GM18868 (cell line): ENCODE results near the gene ZNF710.
"Not testable (repeated sequence)": the region's sequence is repeated elsewhere in the genome, so short reads cannot be mapped to it uniquely, and the experiment has no call there.

ENCODE experiments used
- ATAC-seq: cut with Tn5 transposase; IDR thresholded peaks from one replicate; pipeline ENCODE4 v1.9.1; 2021; ENCODE audit warnings: mild to moderate bottlenecking, moderate library complexity; ENCODE audit not compliant: unreplicated experiment

Gene ZNF710, protein sequence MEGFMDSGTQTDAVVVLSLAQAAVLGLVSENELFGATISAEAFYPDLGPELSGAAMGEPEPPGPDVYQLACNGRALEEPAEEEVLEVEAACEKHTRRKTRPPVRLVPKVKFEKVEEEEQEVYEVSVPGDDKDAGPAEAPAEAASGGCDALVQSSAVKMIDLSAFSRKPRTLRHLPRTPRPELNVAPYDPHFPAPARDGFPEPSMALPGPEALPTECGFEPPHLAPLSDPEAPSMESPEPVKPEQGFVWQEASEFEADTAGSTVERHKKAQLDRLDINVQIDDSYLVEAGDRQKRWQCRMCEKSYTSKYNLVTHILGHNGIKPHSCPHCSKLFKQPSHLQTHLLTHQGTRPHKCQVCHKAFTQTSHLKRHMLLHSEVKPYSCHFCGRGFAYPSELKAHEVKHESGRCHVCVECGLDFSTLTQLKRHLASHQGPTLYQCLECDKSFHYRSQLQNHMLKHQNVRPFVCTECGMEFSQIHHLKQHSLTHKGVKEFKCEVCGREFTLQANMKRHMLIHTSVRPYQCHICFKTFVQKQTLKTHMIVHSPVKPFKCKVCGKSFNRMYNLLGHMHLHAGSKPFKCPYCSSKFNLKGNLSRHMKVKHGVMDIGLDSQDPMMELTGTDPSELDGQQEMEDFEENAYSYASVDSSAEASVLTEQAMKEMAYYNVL

DNA sequence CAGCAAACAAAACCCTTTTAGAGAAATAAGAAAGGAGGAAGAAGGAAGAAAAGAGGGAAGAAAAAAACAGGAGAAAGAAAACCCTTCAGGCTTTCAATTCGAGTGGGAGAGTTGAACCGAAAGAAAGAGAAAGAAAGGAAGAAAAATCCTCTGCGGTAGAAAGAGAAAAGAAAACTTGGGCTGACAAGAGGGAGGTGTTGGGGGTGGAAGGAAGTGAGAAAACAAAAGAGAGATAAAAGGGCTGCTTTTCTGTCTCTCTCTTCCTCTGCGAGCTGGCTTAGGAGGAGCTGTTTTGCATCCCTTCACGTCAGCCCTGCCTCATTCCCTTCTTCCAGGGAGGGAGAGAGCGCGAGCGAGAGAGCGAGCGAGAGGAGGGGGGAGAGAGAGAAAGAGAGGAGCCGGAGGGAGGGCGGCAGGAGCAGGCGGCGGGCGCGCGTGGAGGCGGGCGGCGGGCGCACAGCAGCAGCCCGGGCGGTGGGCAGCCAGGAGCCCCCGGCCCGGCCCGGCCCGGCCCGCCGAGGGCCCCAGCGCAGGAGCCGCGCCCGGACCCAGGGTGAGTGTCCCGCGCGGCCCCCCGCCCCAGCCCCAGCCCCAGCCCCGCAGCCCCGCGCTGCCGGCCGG, at the start of gene ZNF710:
TSS of gene ZNF710 (plus strand) at position 263 of the 621 bp plus-strand sequence. CDS start 65,814 bp downstream, outside the sequence.
- peak; percentile 11 for ATAC-seq

DNA sequence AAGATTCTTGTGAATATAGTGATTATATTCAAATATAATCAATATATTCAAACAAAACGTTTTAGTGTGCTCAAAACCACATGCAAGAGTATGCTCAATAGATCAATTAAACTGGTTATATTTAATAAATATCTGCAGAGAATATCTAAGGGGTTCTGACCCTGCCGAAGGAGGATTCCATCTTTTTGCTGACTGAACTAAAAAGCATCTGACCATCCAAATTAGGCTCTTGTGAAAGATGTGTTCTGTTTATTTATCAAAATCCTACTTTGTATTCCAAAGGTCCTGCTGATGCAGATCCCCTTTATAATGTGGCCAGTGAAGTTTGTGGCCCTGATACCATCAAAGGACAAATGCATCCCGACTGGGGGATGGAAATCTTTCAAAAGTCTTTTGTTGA, 46.6 kb upstream of the ZNF710 start:
- no peak for ATAC-seq

DNA sequence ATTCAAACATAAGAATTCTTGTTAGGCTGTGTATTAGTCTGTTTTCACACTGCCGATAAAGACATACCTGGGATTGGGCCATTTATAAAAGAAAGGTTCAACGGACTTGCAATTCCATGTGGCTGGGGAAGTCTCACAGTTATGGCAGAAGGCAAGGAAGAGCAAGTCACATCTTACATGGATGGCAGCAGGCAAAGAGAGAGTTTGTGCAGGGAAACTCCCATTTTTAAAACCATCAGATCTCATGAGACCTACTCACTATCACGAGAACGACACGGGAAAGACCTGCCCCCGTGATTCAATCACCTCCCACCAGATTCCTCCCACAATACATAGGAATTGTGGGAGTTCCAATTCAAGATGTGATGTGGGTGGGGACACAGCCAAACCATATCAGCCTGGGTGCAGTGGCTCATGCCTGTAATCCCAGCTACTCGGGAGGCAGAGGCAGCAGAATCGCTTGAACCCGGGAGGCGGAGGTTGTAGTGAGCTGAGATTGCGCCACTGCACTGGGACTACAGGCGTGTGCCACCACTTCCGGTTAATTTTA, 45.6 kb upstream of the ZNF710 start:
- ATAC-seq, result not testable (repeated sequence)

DNA sequence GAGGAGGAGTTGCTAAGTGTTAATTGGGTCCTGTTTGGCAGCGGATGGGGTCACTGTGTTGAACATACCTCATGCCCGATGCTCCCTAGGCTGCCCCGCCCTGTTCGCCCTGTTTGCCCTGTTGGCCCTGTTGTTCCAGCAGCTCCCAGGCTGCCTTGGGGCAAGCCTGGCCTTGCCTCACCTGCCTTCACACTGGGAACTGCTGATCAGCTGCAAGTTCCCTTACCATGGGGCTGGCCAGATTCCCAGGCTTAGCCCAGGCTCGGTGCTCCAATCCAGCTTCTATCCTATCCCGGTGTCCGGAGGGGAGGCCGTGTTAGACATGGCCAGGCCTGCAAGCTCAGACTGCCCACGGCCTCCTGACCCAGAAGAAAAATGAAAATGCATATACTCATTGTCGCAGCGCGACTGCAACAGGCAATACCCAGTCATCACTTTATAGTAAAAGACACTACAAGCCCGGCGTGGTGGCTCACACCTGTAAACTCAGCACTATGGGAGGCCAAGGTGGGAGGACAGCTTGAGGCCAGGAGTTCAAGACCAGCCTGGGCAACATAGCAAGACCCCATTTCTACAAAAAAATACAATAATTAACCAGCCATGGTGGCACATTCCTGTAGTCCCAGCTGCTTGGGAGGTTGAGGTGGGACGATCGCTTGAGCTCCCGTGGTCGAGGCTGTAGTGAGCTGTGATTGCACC, 42.9 kb upstream of the ZNF710 start:
- no peak for ATAC-seq

DNA sequence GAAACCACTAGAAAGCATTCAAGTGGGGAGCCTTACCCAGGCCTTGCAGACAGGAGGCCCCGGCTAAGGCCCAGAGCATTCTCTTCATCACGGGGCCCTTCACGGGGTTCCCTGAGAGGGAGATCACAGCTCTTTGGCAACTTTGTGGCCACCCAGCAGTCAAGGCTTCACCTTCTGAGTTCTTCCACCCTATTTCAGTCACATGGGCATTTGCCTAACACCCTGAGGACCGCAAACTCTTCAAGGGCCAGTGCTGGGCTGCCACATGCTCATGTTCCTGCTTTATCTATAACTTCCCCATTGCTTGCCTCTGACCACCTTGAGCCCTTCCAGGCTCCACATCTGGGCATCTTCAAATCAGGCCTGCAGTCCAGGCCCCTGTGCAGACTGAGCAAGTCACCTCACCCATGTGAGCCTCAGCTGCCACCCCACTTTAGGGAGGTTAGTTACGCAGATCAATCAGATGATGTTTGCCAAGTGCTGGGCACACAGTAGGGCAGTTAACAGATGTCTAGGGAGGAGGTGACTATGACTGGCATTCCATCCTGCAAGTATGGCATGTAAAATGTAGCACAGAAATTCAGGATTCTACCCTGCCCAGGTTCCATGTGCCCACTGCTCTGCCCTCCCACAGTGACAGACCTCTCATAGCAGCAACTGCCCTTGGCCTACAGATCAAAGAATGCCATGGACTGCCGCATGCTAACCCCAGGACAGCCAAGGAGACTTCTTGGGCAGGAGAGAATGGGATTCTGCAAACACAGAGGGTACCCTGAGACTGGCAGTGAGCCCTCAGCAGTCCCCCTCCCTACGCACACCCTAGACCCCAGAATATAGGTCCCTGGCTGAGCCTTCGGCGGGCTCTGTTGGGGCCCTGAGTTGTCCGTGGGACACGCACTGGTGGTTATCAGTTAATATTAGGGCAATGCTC, 37.6 kb upstream of the ZNF710 start:
- ATAC-seq, result no peak

DNA sequence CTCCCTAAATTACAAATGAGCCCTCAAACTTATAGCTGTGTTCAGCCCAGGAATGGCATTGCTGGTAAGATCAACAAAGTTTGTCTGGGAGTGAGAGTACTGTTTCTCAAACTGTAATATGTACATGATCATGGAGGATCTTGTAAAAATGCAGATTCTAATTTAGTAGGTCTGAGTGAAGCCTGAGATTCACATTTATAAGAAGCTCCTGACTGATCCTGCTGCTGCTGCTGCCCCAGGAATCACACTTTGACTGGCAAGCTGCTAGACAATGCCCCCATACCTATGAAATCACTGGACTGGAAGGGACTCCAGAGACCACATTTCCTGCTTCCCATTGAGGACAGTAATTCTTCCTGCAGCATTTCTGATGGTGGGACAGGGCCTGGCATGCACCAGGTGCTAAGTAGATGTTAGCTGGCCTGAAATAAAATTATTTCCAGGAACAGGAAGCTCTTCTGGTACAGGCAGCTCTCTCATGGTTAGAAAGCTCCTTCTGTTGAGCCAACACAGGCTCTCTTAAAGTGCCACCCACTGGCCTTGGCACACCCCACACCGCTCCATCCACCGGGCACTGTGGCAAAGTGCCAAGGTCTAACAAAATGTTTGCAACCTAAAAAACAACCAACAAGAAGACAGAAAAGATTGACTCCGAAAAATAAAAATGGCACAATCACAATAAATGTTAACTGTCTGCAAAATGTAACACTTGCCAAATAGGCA, 36.7 kb upstream of the ZNF710 start:
- ATAC-seq, result no peak

DNA sequence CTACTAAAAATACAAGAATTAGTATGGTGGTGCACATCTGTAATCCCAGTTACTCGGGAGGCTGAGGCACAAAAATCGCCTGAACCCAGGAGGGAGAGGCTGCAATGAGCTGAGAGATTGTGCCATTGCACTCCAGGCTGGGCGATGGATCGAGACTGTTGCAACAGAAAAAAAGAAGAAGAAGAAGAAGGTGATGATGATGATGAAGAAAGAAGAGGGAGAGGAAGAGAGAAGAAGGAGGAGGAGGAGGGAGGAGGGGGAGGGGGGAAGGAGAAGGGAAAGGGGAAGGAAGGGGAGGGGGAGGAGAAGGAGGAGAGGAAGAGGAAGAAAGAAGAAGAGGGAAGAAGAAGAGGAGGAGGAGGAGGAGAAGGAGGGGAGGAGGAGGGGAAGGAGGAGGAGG, 33.2 kb upstream of the ZNF710 start:
- ATAC-seq, result no peak

DNA sequence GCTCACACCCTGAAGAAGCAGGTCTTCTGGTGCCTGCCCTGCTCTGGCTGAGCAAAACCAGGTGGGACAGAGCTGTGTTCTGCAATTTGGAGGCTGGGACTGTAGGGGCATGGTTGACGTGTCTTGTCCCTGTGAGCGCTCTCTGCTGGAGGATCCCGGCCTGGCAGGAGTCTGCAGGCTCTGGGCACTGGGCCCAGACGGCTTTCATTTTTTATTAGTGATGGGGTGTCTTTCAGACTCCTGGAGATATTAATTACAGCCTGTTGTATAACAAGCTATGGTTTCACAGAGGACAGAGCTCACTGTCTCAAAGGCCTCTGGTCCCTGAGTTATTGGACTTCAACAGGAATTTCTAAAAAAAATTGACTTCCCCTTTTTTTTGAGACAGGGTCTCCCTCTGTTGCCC, 29.5 kb upstream of the ZNF710 start:
- ATAC-seq, result peak; percentile 93

DNA sequence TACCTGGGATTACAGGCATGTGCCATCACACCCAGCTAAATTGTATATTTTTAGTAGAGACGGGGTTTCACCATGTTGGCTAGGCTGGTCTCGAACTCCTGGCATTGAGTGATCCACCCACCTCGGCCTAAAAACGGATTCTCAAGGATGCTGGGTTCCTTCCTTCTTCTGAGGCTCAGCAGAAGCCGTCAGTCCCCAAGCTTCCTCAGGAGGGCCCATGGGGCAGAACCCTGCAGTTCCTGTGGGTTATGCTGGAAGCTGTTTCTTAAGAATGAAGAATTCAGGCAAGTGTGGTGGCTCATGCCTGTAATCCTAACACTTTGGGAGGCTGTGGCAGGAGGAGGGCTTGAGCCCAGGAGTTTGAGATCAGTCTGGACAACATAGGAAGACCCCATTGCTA, 29.0 kb upstream of the ZNF710 start:
- ATAC-seq, result no peak

DNA sequence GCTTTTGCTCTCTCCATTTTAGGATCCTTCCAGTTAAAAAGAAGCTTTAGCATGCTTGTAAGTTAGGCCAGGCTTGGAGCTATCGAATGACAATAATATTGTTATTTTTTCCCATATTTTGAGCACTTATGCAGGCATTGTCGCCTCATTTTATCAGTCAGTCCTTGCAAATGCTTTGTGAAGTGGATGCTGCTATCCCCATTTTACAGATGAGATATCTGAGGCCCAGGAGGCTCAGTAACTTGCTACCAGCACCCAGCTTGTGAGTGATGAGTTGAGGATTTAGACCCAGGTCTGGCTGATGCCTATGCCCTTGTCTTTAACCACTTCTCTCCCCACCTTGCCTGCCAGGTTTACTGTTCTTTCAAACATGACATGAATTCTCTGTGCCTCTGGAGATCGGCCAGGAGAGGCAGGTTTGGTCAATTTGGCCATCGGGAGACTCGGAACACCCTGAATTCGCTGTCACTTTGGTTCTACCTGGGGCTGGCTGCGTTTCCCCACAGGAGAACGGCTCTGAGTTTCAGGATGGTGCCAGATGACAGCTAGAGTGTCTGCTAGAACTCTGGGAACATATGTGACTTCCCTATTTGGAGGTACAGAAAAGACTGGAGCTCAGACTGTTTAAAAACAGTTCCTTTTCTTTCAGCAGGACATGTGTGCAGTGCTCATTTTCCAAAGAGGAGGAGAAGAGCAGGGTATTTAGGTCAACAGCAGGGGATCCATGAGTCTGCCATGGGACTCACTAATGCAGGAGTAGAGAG, 25.5 kb upstream of the ZNF710 start:
- ATAC-seq, result no peak

DNA sequence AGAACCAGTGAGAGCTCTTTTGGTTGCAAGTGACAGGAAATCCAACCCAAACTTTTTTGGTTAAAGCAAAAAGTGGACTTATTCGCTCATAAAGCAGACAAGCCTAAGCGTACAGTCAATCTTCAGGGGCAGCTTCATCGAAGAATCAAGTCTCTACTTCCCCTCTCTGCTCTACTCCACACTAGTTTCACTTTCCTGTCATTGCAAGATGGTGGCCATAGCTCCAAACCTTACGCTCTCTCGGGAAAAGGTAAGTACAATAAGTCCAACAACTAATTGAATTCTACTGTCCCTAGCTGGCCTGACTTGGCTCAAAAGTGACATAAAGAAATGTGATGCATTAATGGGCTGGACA, 24.9 kb upstream of the ZNF710 start:
- no peak for ATAC-seq

DNA sequence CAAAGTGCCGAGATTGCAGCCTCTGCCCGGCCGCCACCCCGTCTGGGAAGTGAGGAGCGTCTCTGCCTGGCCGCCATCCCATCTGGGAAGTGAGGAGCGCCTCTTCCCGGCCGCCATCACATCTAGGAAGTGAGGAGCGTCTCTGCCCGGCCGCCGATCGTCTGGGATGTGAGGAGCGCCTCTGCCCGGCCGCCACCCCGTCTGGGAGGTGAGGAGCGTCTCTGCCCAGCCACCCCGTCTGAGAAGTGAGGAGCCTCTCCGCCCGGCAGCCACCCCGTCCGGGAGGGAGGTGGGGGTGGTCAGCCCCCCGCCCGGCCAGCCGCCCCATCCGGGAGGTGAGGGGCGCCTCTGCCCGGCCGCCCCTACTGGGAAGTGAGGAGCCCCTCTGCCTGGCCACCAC, 23.3 kb upstream of the ZNF710 start:
- ATAC-seq, result not testable (repeated sequence)

DNA sequence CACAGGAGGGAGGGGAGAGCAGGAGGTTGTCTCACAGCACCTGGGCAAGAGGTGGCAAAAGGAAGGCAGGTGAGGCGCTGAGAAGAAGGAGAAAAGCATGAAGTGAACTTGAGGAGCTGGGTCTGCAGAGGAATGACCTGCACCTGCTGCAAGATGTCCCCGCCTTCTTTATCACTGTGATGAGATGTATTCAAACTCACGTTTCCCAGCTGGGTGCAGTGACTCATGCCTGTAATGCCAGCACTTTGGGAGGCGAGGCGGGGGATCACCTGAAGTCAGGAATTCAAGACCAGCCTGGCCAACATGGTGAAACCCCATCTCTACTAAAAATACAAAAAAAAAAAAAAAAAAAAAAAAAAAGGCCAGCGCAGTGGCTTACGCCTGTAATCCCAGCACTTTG, 22.2 kb upstream of the ZNF710 start:
- ATAC-seq, result no peak

DNA sequence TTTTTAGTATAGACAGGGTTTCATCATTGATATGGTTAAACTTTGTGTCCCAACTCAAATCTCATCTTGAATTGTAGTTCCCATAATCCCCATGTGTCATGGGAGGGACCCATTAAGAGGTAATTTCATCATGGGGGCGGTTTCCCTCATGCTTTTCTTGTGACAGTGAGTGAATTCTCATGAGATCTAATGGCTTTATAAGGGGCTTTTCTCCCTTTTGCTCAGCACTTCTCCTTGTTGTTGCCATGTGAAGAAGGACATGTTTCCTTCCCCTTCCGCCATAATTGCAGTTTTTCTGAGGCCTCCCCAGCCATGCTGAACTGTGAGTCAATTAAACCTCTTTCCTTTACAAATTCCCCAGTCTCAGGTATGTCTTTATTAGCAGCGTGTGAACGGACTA, 20.2 kb upstream of the ZNF710 start:
- no peak for ATAC-seq

DNA sequence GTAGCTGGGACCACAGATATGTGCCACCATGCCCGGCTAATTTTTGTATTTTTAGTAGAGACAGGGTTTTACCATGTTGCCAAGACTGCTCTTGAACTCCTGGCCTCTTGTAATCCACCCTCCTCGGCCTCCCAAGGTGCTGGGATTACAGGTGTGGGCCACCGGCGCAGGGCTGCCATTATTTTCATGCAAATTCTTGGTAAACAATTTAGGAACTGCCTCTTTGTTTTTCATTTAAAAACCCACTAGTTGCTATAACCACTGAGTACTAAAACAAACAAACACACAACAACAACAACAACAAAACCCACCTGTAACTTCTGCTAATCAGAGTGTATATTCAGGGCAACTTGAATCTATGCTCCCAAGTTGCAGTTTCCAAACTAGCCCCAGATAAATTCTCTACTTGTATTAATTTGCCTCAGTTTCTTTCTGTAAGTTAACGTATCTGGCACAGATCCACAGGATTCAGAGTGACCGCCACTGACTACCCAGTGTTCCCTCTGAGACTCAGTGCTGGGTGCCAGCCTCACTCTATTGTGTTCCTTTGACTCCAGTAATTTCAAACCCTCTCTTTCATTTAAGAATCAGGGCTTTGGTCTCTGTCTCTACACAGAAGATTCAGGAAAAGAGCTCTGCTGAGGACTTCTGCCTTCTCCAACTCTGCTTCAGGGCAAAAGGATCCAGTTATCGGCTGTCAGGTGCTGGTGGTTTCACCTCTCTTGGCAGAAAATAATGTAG, 18.6 kb upstream of the ZNF710 start:
- no peak for ATAC-seq

DNA sequence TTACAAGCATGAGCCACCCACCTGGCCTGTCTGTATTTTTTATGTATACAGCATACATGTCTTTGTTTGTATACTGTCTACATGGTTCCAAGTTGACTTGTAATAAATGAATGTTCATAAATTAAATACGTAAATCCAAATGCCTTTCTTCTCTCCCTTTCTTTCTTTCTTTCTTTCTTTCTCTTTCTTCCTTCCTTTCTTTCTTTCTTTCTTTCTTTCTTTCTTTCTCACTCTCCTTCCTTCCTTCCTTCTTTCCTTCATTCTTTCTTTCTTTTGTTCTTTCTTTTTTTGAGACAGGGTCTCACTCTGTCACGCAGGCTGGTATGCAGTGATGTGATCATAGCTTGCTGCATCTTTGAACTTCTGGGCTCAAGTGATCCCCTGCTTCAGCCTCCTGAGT, 17.1 kb upstream of the ZNF710 start:
- no peak for ATAC-seq

DNA sequence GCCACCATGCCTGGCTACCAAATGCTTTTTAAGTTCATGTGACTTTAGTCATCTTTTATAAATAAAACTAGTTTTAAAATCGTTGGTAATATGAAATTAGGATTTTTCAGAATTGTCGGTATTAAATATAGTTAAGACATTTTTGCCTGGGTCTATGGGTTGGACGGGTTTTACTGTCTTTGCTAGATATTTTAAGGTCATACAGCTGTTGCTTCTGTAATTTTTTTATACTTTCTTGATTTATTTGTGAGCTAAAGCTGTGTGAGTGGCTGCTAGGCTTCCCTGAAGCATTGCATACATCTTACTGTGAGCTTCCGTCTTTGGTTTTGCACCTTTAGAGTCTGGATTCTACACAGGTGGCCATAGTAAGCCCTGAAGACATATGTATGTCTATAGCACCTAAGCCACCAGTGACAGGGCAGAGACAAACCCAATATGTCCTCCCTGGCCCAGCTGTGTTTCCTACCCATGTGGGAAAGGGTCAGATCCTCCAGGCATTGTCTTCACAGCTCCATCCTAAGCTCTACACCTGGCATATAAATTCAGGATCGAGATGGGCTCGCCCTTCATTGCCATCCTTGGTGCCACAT, 16.6 kb upstream of the ZNF710 start:
- no peak for ATAC-seq

DNA sequence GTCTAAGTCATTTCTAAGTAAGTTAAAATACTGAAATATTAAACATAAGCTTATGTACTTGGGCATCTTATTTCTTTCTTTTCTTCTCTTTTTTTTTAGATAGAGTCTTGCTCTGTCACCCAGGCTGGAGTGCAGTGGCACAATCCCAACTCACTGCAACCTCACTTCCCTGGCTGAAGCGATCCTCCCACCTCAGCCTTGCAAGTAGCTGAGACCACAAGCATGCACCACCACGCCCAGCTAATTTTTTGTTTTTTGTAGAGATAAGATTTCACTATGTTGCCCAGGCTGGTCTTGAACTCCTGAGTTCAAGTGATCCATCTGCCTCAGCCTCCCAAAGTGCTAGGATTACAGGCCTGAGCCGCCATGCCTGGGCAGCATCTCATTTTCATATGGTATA, 16.0 kb upstream of the ZNF710 start:
- no peak for ATAC-seq
